Measurements from ENCODE around the gene TMEM132A.

DNA sequence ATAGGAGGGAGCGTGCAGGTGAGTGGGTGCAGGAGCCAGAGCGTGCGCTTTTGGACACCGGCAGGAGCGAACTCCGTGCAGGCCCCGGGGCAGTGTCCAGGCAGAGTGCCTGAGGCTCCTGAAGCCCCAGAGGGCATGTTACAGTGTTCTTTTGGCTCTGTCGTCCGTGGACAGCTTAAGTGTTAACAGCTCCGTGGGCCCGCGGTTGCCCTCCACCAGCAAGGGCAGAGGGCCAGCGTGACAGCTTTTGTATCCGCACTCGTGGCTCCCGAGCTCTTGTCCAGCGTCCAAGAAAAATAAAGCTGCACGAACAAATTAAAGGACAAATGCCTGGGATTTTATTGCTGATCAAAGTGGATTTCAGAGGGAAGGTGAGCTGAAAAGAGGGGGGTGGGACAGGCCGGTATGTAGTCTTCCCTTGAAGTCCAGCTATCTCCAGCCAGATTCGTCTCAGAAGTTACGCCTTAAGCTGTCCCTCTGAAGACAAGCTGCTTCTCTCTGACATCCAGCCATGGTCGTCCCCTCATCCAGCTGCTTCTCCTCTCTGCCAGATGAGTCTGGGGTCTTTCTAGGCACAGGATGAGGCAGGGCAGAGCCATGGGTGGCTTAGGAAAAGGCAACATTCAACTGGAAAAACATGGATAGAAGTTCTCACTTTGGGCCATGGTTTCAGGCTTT, 11.3 kb upstream of the TMEM132A start:
- TF ChIP-seq SUZ12 (IDR thresholded peaks at IDR 0.05) (no peak), NFRKB (IDR thresholded peaks at IDR 0.05) (no peak)
